OCI-LY7 (cell line): Measurements from ENCODE around the gene BTAF1.

Experiments
- EZH2phosphoT487 ChIP-seq: fragments of 200-600 bp; sonication (generic); IDR thresholded peaks from 2 replicates; pipeline ENCODE4 v1.6.1; 2018; ENCODE audit warnings: low read depth, borderline replicate concordance, mild to moderate bottlenecking, mixed run types, antibody characterized with exemption, low read length, moderate library complexity, mixed read lengths
- TF ChIP-seq, protein P1 (sequence below): fragments of 200-600 bp; sonication (generic); conservative IDR thresholded peaks from 2 replicates; pipeline ENCODE4 v1.5.1; 2014; ENCODE audit warnings: mild to moderate bottlenecking, antibody characterized with exemption, low read length, moderate library complexity, mixed read lengths

- TF ChIP-seq, protein P1, sequence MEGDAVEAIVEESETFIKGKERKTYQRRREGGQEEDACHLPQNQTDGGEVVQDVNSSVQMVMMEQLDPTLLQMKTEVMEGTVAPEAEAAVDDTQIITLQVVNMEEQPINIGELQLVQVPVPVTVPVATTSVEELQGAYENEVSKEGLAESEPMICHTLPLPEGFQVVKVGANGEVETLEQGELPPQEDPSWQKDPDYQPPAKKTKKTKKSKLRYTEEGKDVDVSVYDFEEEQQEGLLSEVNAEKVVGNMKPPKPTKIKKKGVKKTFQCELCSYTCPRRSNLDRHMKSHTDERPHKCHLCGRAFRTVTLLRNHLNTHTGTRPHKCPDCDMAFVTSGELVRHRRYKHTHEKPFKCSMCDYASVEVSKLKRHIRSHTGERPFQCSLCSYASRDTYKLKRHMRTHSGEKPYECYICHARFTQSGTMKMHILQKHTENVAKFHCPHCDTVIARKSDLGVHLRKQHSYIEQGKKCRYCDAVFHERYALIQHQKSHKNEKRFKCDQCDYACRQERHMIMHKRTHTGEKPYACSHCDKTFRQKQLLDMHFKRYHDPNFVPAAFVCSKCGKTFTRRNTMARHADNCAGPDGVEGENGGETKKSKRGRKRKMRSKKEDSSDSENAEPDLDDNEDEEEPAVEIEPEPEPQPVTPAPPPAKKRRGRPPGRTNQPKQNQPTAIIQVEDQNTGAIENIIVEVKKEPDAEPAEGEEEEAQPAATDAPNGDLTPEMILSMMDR, result no peak
- no peak for TF ChIP-seq EZH2phosphoT487
Observed at GRCh38 chr10:91887272-91888076, 36.1 kb upstream of the BTAF1 start.
